ENCODE measurements around the gene CD44.

CD44 gene

DNA sequence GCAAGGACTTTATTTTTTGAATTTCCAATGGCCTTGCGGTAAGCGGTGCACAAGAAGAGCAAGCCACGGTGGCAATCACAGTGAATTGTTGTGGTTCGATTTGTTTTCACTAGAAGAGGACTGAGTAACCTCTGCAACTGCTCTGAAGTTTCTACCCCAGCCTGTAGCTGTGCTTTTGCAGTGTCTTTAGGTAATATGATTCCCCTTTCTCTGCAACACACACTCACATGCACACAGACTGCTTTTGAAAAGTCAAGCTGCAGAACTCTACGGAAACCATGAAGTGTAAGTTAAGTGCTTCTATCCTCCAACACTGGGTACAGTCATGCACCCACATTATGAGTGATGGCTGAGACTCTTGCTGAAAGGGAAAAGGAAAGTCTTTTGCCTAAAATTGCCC lies 38.4 kb downstream of the CD44 start:
- DNase-seq (ENCODE audit: low read depth in 2 of 2): peak in 1 of 2 donors; percentile 23

GRCh38 chr11:35178067-35178805 lies 39.3 kb downstream of the CD44 start:
- no peak for DNase-seq (ENCODE audit: low read depth in 2 of 2)

- peak in 1 of 2 donors; percentile 29 for DNase-seq (ENCODE audit: low read depth in 2 of 2)
Observed at GRCh38 chr11:35178873-35179272, 39.9 kb downstream of the CD44 start.

- DNase-seq (ENCODE audit: low read depth in 2 of 2): no peak
Observed at GRCh38 chr11:35179466-35180135, 40.6 kb downstream of the CD44 start.

- DNase-seq (ENCODE audit: low read depth in 2 of 2): no peak
Observed at GRCh38 chr11:35180317-35181233, 41.6 kb downstream of the CD44 start.

- no peak for DNase-seq (ENCODE audit: low read depth in 2 of 2)
Observed at GRCh38 chr11:35182317-35182939, 43.5 kb downstream of the CD44 start.

DNA sequence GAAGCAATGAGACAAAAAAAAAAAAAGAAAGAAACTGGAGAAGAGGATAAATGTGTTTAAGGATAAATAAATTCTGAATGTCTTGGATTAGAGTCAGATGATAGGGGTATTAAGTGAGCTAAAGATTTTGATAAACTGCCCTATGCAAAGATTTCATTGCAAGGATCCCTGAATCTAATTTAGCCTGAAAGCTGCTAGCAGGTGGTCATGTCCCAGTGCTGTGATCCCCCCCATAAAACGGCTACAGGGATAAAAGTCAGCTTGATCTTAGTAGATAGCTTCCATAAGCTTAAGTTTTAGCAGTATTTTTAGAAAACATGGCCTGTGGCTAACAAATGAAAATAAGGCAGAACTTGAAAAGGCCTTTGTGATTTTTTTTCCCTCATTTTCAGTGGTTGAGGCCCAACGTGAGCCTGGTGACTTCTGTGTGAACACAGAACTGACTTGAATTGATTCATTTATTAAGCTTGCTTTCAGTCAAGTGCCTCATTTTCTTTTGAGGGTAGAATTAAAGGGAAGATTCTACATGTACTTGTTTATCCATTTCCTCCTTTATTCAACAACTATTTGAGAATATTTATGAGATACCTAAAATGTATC lies 44.5 kb downstream of the CD44 start:
- DNase-seq (ENCODE audit: low read depth in 2 of 2): no peak

DNA sequence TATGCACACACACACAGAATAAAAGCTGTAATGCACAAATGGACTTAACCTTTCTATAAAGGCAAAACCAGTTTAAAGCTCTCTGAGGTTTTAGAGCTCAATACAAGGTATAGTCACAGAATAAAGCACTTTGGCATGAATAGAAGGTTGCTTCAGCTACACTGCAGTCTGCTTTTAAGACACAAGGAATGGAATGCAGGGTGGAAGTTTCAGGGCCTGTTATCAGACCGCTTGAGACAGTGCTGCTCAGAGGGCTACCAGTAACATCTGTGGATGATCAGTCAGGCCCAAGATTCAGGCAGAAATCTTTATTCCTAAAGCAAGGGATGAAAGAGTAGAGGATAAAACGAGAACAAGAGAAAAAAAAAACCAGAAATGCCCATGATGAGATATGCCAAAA lies 46.7 kb downstream of the CD44 start:
- no peak for DNase-seq (ENCODE audit: low read depth in 2 of 2)

- no peak for DNase-seq (ENCODE audit: low read depth in 2 of 2)
Observed at GRCh38 chr11:35187996-35188395, 49.0 kb downstream of the CD44 start.

GRCh38 chr11:35190804-35191348 lies 51.9 kb downstream of the CD44 start:
- DNase-seq (ENCODE audit: low read depth in 2 of 2): no peak

DNA sequence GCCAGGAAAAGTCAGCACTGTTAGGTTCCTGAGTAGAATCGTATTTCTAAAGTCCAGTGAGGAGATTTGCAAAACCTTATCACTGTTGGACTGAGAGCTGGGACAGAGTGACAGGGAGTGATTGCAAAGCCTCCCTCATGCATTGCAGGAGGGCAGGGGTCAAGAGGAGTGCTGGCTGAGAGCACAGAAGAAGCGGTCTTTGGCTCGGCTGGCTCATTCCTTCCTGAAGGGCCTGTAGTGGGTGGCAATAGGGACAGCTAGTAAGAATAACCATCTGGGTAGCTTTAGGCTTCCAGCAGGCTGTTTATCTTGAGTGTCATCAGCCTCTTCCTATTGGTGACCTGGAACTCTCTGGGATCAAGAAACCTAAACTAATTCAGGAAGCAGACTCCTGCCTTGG lies 53.4 kb downstream of the CD44 start:
- no peak for DNase-seq (ENCODE audit: low read depth in 2 of 2)

- DNase-seq (ENCODE audit: low read depth in 2 of 2): no peak
Observed at GRCh38 chr11:35193767-35194166, 54.8 kb downstream of the CD44 start.

GRCh38 chr11:35197292-35197691 lies 58.3 kb downstream of the CD44 start:
- DNase-seq (ENCODE audit: low read depth in 2 of 2): no peak

- no peak for DNase-seq (ENCODE audit: low read depth in 2 of 2)
Observed at GRCh38 chr11:35200811-35201341, 61.9 kb downstream of the CD44 start.

GRCh38 chr11:35204614-35205013 lies 65.6 kb downstream of the CD44 start:
- DNase-seq (ENCODE audit: low read depth in 2 of 2): no peak

DNA sequence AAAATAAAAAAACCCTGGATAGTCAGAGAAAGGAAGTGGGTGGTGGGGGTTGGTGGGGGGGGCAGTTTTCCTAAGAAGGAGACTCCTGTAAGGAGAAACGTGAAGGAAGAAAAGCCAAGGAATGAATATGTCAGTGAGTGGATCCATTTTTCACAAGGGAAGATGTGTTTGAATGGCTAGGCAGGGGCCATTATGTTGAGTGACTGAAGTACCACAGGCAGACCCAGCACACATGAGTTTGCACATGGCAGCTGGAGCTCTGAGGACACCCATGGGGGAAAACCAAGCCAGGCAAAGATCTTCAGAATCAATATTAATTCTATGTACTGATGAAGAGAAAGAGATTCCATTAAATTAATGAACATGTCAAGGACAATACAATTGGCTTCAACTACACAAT lies 67.6 kb downstream of the CD44 start:
- DNase-seq (ENCODE audit: low read depth in 2 of 2): no peak

DNA sequence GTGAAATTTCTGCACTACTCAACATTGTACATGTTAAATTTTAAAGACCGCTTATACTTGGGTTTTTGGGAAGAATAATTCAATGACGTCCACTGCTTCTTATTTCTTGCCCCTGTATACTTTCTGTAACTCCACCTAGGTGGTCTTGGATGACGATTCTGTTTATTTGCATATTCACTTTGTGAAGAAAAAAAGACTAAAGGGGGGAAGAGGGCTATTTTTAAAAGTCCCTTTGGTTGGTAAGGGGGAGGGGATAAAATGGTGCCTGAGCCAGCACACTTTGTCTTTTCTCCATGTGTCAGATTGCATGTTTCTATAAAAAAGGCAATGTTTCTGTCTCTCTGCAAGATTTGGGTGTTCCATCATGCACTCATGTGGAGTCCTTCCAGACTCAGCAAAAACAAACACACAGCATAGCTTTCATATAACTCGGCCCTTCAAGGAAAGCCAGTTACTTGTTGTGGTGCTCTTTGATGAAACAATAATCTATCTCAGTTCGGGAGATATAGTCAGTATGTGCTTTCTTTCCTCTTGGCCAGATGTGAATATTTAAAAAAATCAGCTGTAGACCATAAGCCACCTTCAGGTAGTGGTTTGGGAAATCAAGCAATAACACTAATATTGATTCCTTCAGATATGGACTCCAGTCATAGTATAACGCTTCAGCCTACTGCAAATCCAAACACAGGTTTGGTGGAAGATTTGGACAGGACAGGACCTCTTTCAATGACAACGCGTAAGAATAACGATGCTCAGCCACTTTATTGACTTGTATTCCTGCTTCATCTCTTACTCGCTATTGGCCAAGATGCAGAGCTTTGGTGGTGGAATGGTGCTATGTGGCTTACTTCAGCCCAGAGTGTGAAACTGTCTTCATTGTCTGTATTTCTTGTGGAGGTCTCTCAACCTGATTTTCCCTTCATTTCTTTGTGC lies 68.8 kb downstream of the CD44 start:
- no peak for DNase-seq (ENCODE audit: low read depth in 2 of 2)

GRCh38 chr11:35208795-35209194 lies 69.8 kb downstream of the CD44 start:
- no peak for DNase-seq (ENCODE audit: low read depth in 2 of 2)

DNA sequence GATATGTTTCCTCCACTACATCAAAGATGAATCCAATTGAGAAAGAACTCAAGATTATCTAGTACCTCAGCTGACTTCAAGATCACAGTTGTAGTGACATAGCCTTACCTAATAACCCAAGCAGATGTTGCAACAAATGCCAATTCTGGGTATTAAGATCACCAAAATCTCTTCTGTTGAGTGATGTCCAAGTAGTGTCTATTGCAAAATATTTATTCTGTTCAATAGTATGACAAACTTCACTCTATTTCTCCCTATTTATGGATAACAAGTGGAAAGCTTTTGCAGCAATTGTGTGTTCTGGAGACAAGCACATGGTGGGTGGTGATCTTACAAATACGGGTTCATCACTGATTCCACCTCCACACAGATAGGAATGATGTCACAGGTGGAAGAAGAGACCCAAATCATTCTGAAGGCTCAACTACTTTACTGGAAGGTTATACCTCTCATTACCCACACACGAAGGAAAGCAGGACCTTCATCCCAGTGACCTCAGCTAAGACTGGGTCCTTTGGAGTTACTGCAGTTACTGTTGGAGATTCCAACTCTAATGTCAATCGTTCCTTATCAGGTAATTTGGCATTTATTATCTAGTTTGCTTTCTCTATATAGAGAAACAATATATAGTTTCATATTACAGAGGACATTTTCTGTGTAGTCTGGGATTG lies 72.0 kb downstream of the CD44 start:
- DNase-seq (ENCODE audit: low read depth in 2 of 2): no peak

All from activated CD4-positive, alpha-beta T cell treated with anti-CD3 and anti-CD28 coated beads for 24 hours (primary cell).